Measurements from ENCODE around the gene CRYGS. TPM values are rescaled to one million over a fixed set of nuclear protein-coding genes. Genes with fewer than 3 reads are reported as not detected.
A peak's percentile ranks its signal among the peaks of the same experiment; 100 is the strongest.

The CRYGS gene
- total RNA-seq, 1 experiment from 2014 or later: 3.2 TPM

GRCh38 chr3:186590580-186591295 is 46.6 kb upstream of the CRYGS start:
- no peak for DNase-seq
- H3K36me3 ChIP-seq (ENCODE audit: control insufficient read depth, insufficient read depth, low read length): no peaks in the 10 kb centered on the region
- no peaks in the 10 kb centered on the region for H3K27me3 Mint-ChIP-seq (ENCODE audit: insufficient read depth, unreplicated experiment)
- no peaks in the 10 kb centered on the region for H3K9me3 ChIP-seq
- TF ChIP-seq, protein P1, sequence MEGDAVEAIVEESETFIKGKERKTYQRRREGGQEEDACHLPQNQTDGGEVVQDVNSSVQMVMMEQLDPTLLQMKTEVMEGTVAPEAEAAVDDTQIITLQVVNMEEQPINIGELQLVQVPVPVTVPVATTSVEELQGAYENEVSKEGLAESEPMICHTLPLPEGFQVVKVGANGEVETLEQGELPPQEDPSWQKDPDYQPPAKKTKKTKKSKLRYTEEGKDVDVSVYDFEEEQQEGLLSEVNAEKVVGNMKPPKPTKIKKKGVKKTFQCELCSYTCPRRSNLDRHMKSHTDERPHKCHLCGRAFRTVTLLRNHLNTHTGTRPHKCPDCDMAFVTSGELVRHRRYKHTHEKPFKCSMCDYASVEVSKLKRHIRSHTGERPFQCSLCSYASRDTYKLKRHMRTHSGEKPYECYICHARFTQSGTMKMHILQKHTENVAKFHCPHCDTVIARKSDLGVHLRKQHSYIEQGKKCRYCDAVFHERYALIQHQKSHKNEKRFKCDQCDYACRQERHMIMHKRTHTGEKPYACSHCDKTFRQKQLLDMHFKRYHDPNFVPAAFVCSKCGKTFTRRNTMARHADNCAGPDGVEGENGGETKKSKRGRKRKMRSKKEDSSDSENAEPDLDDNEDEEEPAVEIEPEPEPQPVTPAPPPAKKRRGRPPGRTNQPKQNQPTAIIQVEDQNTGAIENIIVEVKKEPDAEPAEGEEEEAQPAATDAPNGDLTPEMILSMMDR (IDR thresholded peaks at IDR 0.05; ENCODE audit: insufficient read depth in 1 of 2, low read depth in 1 of 2, low read length in 1 of 2, severe bottlenecking in 1 of 2, unreplicated experiment in 1 of 2): no peak
- no TSS peak for BruUV-seq (replicated peaks)
- CTCF ChIA-PET: interaction anchor here (1.3 to 3.0 kb wide), 3 partner anchors 19 to 26 kb away, joined by 4 to 21 read pairs (median 7); no protein-coding TSS in a partner anchor
- H3K27me3 ChIP-seq (replicated peaks; ENCODE audit: control insufficient read depth, insufficient read depth, low read length): no peaks in the 10 kb centered on the region
- peak overlapping the region; percentile 63 for H3K27ac Mint-ChIP-seq (ENCODE audit: unreplicated experiment)
- intact Hi-C loops (cut with micrococcal nuclease; ENCODE audit: unreplicated experiment): loop anchor here (1.0 kb wide), 1 partner anchor 9 kb away; no protein-coding TSS in a partner anchor
- POLR2A ChIA-PET: interaction anchor here (1.6 kb wide), 1 partner anchor 20 kb away, joined by 6 read pairs; the partner anchor contains the start of gene DNAJB11
- no peaks in the 10 kb centered on the region for H3K9me3 Mint-ChIP-seq (ENCODE audit: unreplicated experiment)
- H3K4me3 Mint-ChIP-seq (ENCODE audit: unreplicated experiment): no peak overlapping the region
- peaks cover 28% of the 10 kb centered on the region for H3K4me1 Mint-ChIP-seq (ENCODE audit: low read depth, unreplicated experiment)
- peaks cover 9% of the 10 kb centered on the region for H3K36me3 Mint-ChIP-seq (ENCODE audit: insufficient read depth, unreplicated experiment)
- no peak overlapping the region for H3K4me3 ChIP-seq (ENCODE audit: low read depth, low read length)
- peaks cover 62% of the 10 kb centered on the region for H3K4me1 ChIP-seq

DNA sequence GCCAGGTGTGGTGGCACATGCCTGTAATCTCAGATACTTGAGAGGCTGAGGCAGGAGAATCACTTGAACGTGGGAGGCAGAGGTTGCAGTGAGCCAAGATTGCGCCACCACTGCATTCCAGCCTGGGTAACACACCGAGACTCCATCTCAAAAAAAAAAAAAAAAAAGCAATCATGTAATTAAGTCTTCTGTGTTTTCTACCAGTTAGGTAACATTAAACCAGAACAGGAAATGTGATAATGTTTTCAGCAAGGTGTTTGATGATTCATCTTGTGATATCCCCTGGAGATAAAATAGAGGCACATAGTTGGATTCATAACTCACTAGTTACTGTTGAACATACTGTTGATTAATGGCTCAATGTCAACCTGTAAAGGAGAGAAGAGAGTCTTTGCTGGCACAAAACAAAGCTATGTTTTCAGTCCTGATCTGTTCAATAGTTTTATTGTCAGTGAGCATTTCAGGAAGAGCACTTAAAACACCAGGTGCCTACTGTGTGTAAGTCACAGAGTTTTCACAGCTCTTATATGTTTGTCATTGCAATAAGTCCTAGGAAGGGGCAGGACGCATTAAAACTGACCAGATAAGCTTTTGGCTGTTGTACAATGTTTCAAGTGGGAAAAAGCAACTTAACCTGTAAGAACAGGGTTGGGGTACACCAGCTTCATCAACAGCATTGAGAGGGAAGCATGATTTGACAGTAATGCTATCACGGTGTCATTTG is 45.8 kb upstream of the CRYGS start:
- no TSS peak for BruUV-seq (replicated peaks)
- CTCF ChIA-PET: interaction anchor here (0.6 to 3.0 kb wide), 8 partner anchors 15 to 162 kb away, joined by 4 to 21 read pairs (median 5); no protein-coding TSS in a partner anchor
- Mint-ChIP-seq H3K36me3 (ENCODE audit: insufficient read depth, unreplicated experiment) (peaks cover 11% of the 10 kb centered on the region), H3K9me3 (ENCODE audit: unreplicated experiment) (no peaks in the 10 kb centered on the region), H3K4me1 (ENCODE audit: low read depth, unreplicated experiment) (peaks cover 28% of the 10 kb centered on the region), H3K4me3 (ENCODE audit: unreplicated experiment) (no peak overlapping the region), H3K27me3 (ENCODE audit: insufficient read depth, unreplicated experiment) (no peaks in the 10 kb centered on the region), H3K27ac (ENCODE audit: unreplicated experiment) (peak overlapping the region; percentile 63)
- Histone ChIP-seq H3K27me3 (replicated peaks; ENCODE audit: control insufficient read depth, insufficient read depth, low read length) (no peaks in the 10 kb centered on the region), H3K4me3 (ENCODE audit: low read depth, low read length) (no peak overlapping the region), H3K36me3 (ENCODE audit: control insufficient read depth, insufficient read depth, low read length) (no peaks in the 10 kb centered on the region), H3K9me3 (no peaks in the 10 kb centered on the region), H3K4me1 (peaks cover 62% of the 10 kb centered on the region)
- POLR2A ChIA-PET: interaction anchor here (0.6 to 1.6 kb wide), 2 partner anchors 20 to 913 kb away, joined by 6 read pairs; partner anchors contain the start of gene DNAJB11
- intact Hi-C loops (cut with micrococcal nuclease; ENCODE audit: unreplicated experiment): loop anchor here (1.0 to 2.0 kb wide), 5 partner anchors 9 to 231 kb away; partner anchors contain the start of gene DNAJB11
- DNase-seq: peak; percentile 48 to 74
- TF ChIP-seq, protein P1 (IDR thresholded peaks at IDR 0.05; ENCODE audit: insufficient read depth in 1 of 2, low read depth in 1 of 2, low read length in 1 of 2, severe bottlenecking in 1 of 2, unreplicated experiment in 1 of 2): no peak

GRCh38 chr3:186589121-186589520 is 44.9 kb upstream of the CRYGS start:
- Mint-ChIP-seq H3K36me3 (ENCODE audit: insufficient read depth, unreplicated experiment) (peaks cover 20% of the 10 kb centered on the region), H3K4me1 (ENCODE audit: low read depth, unreplicated experiment) (peaks cover 19% of the 10 kb centered on the region), H3K4me3 (ENCODE audit: unreplicated experiment) (no peak overlapping the region), H3K27ac (ENCODE audit: unreplicated experiment) (peak overlapping the region; percentile 71), H3K27me3 (ENCODE audit: insufficient read depth, unreplicated experiment) (no peaks in the 10 kb centered on the region), H3K9me3 (ENCODE audit: unreplicated experiment) (no peaks in the 10 kb centered on the region)
- CTCF ChIA-PET: interaction anchor here (0.6 to 3.0 kb wide), 10 partner anchors 16 to 466 kb away, joined by 3 to 21 read pairs (median 4); no protein-coding TSS in a partner anchor
- H3K4me3 ChIP-seq (ENCODE audit: low read depth, low read length): no peak overlapping the region
- intact Hi-C loops (cut with micrococcal nuclease; ENCODE audit: unreplicated experiment): loop anchor here (1.0 to 2.0 kb wide), 4 partner anchors 18 to 232 kb away; partner anchors contain the start of gene DNAJB11
- no peaks in the 10 kb centered on the region for H3K27me3 ChIP-seq (replicated peaks; ENCODE audit: control insufficient read depth, insufficient read depth, low read length)
- peaks cover 54% of the 10 kb centered on the region for H3K4me1 ChIP-seq
- H3K9me3 ChIP-seq: no peaks in the 10 kb centered on the region
- H3K36me3 ChIP-seq (ENCODE audit: control insufficient read depth, insufficient read depth, low read length): no peaks in the 10 kb centered on the region
- peak in 1 of 2 experiments; percentile 43 for DNase-seq
- TF ChIP-seq, protein P1 (IDR thresholded peaks at IDR 0.05; ENCODE audit: insufficient read depth in 1 of 2, low read depth in 1 of 2, low read length in 1 of 2, severe bottlenecking in 1 of 2, unreplicated experiment in 1 of 2): peak; percentile 40 to 56
- POLR2A ChIA-PET: interaction anchor here (0.6 kb wide), 4 partner anchors 19 to 914 kb away, joined by 3 to 6 read pairs (median 6); partner anchors contain the start of gene DNAJB11
- no TSS peak for BruUV-seq (replicated peaks)
